Inflammatory macrophage (primary cell): ENCODE data around the gene GPR139.

Experiments used
- DNase-seq, 2 donors: peaks; one replicate each; pipeline ENCODE4 v3.0.0-alpha.2; 2020 to 2022
- total RNA-seq, 18 experiments: gene quantifications; one replicate each; lab custom pipeline; 2026; ENCODE audit warnings: mixed read lengths in 6 of 18, inconsistent platforms in 2 of 18; lab: John Stamatoyannopoulos, UW

The GPR139 gene
- total RNA-seq, result 0 to 0.08 (median 0) reads per million in 18 experiments

GRCh38 chr16:20073203-20074098 lies at the start of gene GPR139:
GPR139 (minus strand) TSS chr16:20073890; CDS start chr16:20073616, 274 bp downstream.
- no peak for DNase-seq

GRCh38 chr16:20122011-20122410 lies 48.3 kb upstream of the GPR139 start:
- no peak for DNase-seq

- no peak for DNase-seq
Observed at GRCh38 chr16:20114356-20114755, 40.7 kb upstream of the GPR139 start.

- no peak for DNase-seq
Observed at GRCh38 chr16:20111143-20111542, 37.5 kb upstream of the GPR139 start.

- no peak for DNase-seq
Observed at GRCh38 chr16:20107083-20107482, 33.4 kb upstream of the GPR139 start.

- no peak for DNase-seq
Observed at GRCh38 chr16:20104563-20105183, 31.0 kb upstream of the GPR139 start.

GRCh38 chr16:20102521-20102920 lies 28.8 kb upstream of the GPR139 start:
- DNase-seq, result no peak

- DNase-seq, result no peak
Observed at GRCh38 chr16:20102021-20102420, 28.3 kb upstream of the GPR139 start.

- DNase-seq, result no peak
Observed at GRCh38 chr16:20099375-20099774, 25.7 kb upstream of the GPR139 start.

GRCh38 chr16:20094157-20094556 lies 20.5 kb upstream of the GPR139 start:
- no peak for DNase-seq

- no peak for DNase-seq
Observed at GRCh38 chr16:20089246-20089965, 15.7 kb upstream of the GPR139 start.

- DNase-seq, result no peak
Observed at GRCh38 chr16:20084624-20085226, 11.0 kb upstream of the GPR139 start.

GRCh38 chr16:20079106-20079505 lies 5.4 kb upstream of the GPR139 start:
- no peak for DNase-seq

GRCh38 chr16:20075243-20075642 lies 1.6 kb upstream of the GPR139 start:
- no peak for DNase-seq

- DNase-seq, result no peak
Observed at GRCh38 chr16:20074099-20074991, 655 bp upstream of the GPR139 start.

GRCh38 chr16:20072874-20073202 lies 852 bp downstream of the GPR139 start:
- DNase-seq, result no peak

- no peak for DNase-seq
Observed at GRCh38 chr16:20072146-20072873, 1.4 kb downstream of the GPR139 start.

- no peak for DNase-seq
Observed at GRCh38 chr16:20064931-20065330, 8.8 kb downstream of the GPR139 start.

- no peak for DNase-seq
Observed at GRCh38 chr16:20064520-20064919, 9.2 kb downstream of the GPR139 start.

GRCh38 chr16:20061132-20061531 lies 12.6 kb downstream of the GPR139 start:
- DNase-seq, result no peak

GRCh38 chr16:20056436-20056835 lies 17.3 kb downstream of the GPR139 start:
- no peak for DNase-seq
